Stimulated activated CD8-positive, alpha-beta memory T cell treated with anti-CD3 and anti-CD28 coated beads, Interleukin-12 subunit alpha, Interleukin-12 subunit beta, amount 100 ng/mL, for 4 hours (primary cell): ENCODE measurements around the gene ZNF790.

Source experiments
- DNase-seq: peaks from one replicate; pipeline ENCODE4 v3.0.0-alpha.2; 2020; ENCODE audit warnings: low read depth

Gene ZNF790

GRCh38 chr19:36772311-36773222 is 65.6 kb downstream of the ZNF790 start, which contains the start of gene ZNF850:
Gene ZNF850 (minus strand): TSS chr19:36772807. CDS start chr19:36762606, 10,201 bp downstream.
- DNase-seq = peak; percentile 86

DNA sequence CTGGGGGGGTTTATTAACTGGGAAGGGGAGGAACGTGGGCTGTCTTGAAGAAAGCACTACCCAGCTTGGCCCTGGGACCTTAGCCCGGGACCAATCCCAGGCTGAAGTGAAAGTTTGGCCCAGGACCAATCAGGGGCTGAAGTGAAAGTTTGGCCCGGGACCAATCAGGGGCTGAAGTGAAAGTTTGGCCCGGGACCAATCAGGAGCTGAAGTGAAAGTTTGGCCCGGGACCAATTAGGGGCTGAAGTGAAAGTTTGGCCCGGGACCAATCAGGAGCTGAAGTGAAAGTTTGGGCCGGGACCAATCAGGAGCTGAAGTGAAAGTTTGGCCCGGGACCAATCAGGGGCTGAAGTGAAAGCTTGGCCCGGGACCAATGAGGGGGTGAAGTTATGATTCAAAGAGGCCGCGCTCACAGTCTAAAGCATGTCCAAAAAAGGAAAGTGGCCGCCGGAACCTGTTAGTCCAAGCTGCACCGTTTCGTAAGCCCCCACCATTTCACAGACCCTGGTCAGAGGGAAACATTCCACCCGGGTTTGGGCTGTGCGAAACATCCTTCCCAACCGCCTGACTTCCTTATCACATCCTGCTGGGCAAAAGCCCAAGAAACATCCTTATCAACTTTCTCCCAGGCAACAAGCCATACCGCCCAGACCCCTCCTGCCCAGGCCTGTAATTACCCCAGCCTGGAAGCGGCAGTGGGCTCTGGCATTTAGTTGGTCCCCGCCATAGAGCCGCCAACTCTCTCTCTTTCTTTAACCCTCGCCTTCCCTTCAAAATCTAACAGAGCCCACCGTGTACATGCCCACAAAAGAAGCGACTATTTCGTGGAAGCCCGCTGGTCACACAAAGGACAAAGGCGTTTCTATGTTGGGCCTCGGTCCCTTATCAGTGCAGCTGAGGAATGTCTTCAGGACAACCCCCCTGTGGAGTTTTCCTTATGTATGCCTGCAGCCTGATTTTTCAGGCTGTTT is 66.6 kb downstream of the ZNF790 start:
- DNase-seq = no peak
